SU-DHL-6 (cell line): Measurements from ENCODE around the gene RAB11FIP3.

ENCODE experiments used
- H2AFZ ChIP-seq: fragments of 200-600 bp; sonication (generic); 2 replicates; pipeline ENCODE4 v1.6.1; 2014; ENCODE audit warnings: low read depth, mild to moderate bottlenecking, moderate library complexity, mixed read lengths, antibody characterized with exemption, low read length; ENCODE audit not compliant: severe bottlenecking
- H3F3A ChIP-seq: fragments of 200-600 bp; shearing (Covaris generic); 2 replicates; pipeline ENCODE4 v1.6.0; 2016; ENCODE audit warnings: antibody characterized with exemption, mild to moderate bottlenecking; ENCODE audit not compliant: insufficient read depth
- H3K27ac ChIP-seq: fragments of 200-600 bp; sonication (generic); 2 replicates; pipeline ENCODE4 v1.5.1; 2016; ENCODE audit warnings: low read depth, mild to moderate bottlenecking, low read length, moderate library complexity, mixed read lengths
- H3K27me3 ChIP-seq: fragments of 200-600 bp; sonication (generic), shearing (Covaris generic); 2 replicates; pipeline ENCODE4 v1.6.0; 2014; ENCODE audit warnings: mild to moderate bottlenecking, low read length
- H3K36me3 ChIP-seq: fragments of 200-600 bp; sonication (generic); 2 replicates; pipeline ENCODE4 v1.6.1; 2014; ENCODE audit warnings: mild to moderate bottlenecking, low read length, mixed read lengths
- H3K4me2 ChIP-seq: fragments of 300-600, 200-600 bp; shearing (Covaris generic), sonication (generic); 2 replicates; pipeline ENCODE4 v1.6.0; 2014; ENCODE audit warnings: low read length, low read depth, mild to moderate bottlenecking; ENCODE audit not compliant: poor library complexity, severe bottlenecking
- H3K4me3 ChIP-seq: fragments of 200-600 bp; sonication (generic); 2 replicates; pipeline ENCODE4 v1.5.1; 2014; ENCODE audit warnings: antibody characterized with exemption, low read length, mild to moderate bottlenecking, mixed read lengths; ENCODE audit not compliant: insufficient read depth, poor library complexity, severe bottlenecking
- H3K79me2 ChIP-seq: fragments of 200-600 bp; sonication (generic); 2 replicates; pipeline ENCODE4 v1.6.1; 2014; ENCODE audit warnings: mild to moderate bottlenecking, low read length, moderate library complexity; ENCODE audit not compliant: insufficient read depth
- H3K9ac ChIP-seq: fragments of 200-600 bp; sonication (generic); 2 replicates; pipeline ENCODE4 v1.7.0; 2014; ENCODE audit warnings: mild to moderate bottlenecking, low read length
- H3K9me2 ChIP-seq: fragments of 200-600 bp; sonication (generic); replicated peaks from 2 replicates; pipeline ENCODE4 v1.6.1; 2014; ENCODE audit warnings: low read length; ENCODE audit not compliant: insufficient read depth
- H3K9me3 ChIP-seq: fragments of 200-600 bp; sonication (generic); 2 replicates; pipeline ENCODE4 v1.6.1; 2014; ENCODE audit warnings: low read length, mixed read lengths; ENCODE audit not compliant: insufficient read depth
- H4K20me1 ChIP-seq: fragments of 200-600 bp; sonication (generic); 2 replicates; pipeline ENCODE4 v1.6.1; 2014; ENCODE audit warnings: low read depth, mild to moderate bottlenecking, antibody characterized with exemption, low read length, moderate library complexity, mixed read lengths
- EZH2phosphoT487 ChIP-seq: fragments of 200-600 bp; sonication (generic), shearing (Covaris generic); conservative IDR thresholded peaks from 2 replicates; pipeline ENCODE4 v1.6.1; 2018; ENCODE audit warnings: mild to moderate bottlenecking, antibody characterized with exemption, low read length, moderate library complexity, mixed read lengths
- TF ChIP-seq, protein P1 (sequence below): fragments of 200-600 bp; sonication (generic); IDR thresholded peaks from one replicate; pipeline ENCODE4 v1.5.1; 2017; ENCODE audit warnings: antibody characterized with exemption, mild to moderate bottlenecking, low read length, moderate library complexity; ENCODE audit not compliant: insufficient read depth, poor library complexity, severe bottlenecking

Gene RAB11FIP3

DNA sequence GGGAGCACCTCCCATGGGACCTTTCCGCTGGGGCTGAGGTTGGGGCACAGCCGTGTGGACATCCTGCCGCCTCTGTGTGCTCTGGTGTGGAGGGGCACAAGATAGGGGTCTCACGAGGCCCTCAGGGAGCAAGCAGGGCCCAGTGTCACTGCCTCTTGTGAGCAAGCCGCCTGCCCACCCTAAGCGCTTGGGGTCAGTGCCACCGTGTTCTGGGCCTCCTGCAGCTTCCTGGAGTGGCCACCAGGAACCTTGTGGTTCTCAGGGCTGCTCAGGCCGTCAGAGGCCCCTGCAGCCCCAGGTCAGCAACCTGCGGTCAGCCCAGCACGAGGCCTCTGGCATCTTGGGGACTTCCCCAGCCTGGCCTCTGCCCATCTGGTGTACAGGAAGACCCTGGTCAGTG lies 88.5 kb downstream of the RAB11FIP3 start:
- no peak overlapping the region for H2AFZ ChIP-seq
- no peak for TF ChIP-seq EZH2phosphoT487
- TF ChIP-seq, protein P1, sequence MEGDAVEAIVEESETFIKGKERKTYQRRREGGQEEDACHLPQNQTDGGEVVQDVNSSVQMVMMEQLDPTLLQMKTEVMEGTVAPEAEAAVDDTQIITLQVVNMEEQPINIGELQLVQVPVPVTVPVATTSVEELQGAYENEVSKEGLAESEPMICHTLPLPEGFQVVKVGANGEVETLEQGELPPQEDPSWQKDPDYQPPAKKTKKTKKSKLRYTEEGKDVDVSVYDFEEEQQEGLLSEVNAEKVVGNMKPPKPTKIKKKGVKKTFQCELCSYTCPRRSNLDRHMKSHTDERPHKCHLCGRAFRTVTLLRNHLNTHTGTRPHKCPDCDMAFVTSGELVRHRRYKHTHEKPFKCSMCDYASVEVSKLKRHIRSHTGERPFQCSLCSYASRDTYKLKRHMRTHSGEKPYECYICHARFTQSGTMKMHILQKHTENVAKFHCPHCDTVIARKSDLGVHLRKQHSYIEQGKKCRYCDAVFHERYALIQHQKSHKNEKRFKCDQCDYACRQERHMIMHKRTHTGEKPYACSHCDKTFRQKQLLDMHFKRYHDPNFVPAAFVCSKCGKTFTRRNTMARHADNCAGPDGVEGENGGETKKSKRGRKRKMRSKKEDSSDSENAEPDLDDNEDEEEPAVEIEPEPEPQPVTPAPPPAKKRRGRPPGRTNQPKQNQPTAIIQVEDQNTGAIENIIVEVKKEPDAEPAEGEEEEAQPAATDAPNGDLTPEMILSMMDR, result no peak
- H3F3A ChIP-seq, result no peaks in the 10 kb centered on the region
- H3K4me3 ChIP-seq, result no peak overlapping the region
- H3K79me2 ChIP-seq, result no peaks in the 10 kb centered on the region
- H4K20me1 ChIP-seq, result no peaks in the 10 kb centered on the region
- no peaks in the 10 kb centered on the region for H3K9me3 ChIP-seq
- no peaks in the 10 kb centered on the region for H3K9me2 ChIP-seq
- no peak overlapping the region for H3K9ac ChIP-seq
- H3K27ac ChIP-seq, result no peak overlapping the region
- no peaks in the 10 kb centered on the region for H3K36me3 ChIP-seq
- H3K4me2 ChIP-seq, result no peak overlapping the region
- H3K27me3 ChIP-seq, result no peaks in the 10 kb centered on the region

DNA sequence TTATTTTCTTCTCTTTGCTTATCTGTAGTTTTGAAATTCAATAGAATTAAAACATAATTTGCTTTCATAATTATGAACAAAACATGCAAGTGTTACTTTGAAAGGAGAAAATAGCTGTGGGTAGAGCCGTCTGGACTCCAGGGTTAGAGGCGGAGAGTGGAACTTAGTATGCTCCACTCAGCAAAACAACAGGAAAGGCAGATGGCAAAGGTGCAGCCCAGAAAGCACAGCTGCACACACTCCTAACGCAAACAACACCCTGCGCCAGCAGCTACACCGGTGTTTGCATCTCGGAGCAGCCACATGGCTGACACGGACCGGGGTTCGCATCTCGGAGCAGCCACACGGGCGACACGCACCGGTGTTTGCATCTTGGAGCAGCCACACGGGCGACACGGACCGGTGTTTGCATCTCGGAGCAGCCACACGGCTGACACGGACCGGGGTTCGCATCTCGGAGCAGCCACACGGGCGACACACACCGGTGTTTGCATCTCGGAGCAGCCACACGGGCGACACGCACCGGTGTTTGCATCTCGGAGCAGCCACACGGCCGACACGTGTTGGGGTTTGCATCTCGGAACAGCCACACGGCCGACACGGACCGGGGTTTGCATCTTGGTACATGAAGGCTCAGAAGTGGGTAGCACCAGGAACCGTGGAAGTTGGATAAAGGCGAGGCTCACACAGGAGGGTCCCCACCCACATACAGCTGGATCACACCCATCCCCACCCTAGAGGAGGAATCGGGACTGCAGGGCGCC lies 89.9 kb downstream of the RAB11FIP3 start:
- Histone ChIP-seq H3K79me2 (no peaks in the 10 kb centered on the region), H3K9ac (no peak overlapping the region), H2AFZ (no peak overlapping the region), H3K36me3 (no peaks in the 10 kb centered on the region), H3K27me3 (no peaks in the 10 kb centered on the region), H3F3A (no peaks in the 10 kb centered on the region), H3K27ac (no peak overlapping the region), H4K20me1 (no peaks in the 10 kb centered on the region), H3K4me2 (no peak overlapping the region), H3K4me3 (no peak overlapping the region), H3K9me3 (no peaks in the 10 kb centered on the region), H3K9me2 (no peaks in the 10 kb centered on the region)
- TF ChIP-seq EZH2phosphoT487, result no peak
- TF ChIP-seq, protein P1, result no peak

DNA sequence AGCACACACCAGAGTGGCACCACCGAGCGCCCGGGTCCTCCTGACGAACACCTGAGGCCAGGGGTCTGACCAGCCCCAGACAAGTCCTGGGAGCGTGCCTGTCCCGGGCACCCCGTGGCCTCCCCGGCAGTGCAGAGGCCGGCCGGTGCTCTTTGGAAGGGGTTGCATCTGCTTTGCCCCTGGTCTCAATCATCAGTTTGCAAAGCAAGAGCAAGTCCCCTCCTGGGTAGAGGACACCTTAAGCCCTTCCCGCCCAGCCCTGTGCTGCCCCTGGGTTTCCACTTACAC lies 90.4 kb downstream of the RAB11FIP3 start:
- H4K20me1 ChIP-seq, result no peaks in the 10 kb centered on the region
- no peak for TF ChIP-seq EZH2phosphoT487
- TF ChIP-seq, protein P1, result no peak
- no peak overlapping the region for H3K9ac ChIP-seq
- no peaks in the 10 kb centered on the region for H3F3A ChIP-seq
- no peaks in the 10 kb centered on the region for H3K9me3 ChIP-seq
- H3K27ac ChIP-seq, result no peak overlapping the region
- H3K27me3 ChIP-seq, result no peaks in the 10 kb centered on the region
- no peak overlapping the region for H3K4me3 ChIP-seq
- H3K36me3 ChIP-seq, result no peaks in the 10 kb centered on the region
- no peaks in the 10 kb centered on the region for H3K79me2 ChIP-seq
- H3K9me2 ChIP-seq, result no peaks in the 10 kb centered on the region
- no peak overlapping the region for H3K4me2 ChIP-seq
- H2AFZ ChIP-seq, result no peak overlapping the region
